NCI-H1694 treated with DMSO at 0.1 percent for 48 hours (cell line): ENCODE data around the gene CETP.
"Not testable (repeated sequence)": the region's sequence is repeated elsewhere in the genome, so short reads cannot be mapped to it uniquely, and the experiment has no call there.

Experiments used
- DNase-seq: peaks from one replicate; lab custom pipeline; 2025; lab: John Stamatoyannopoulos, UW

Gene CETP

GRCh38 chr16:56980792-56981724 lies 19.3 kb downstream of the CETP start:
- no peak for DNase-seq

GRCh38 chr16:56981729-56982271 lies 20.1 kb downstream of the CETP start:
- no peak for DNase-seq

GRCh38 chr16:56982695-56983094 lies 20.9 kb downstream of the CETP start:
- DNase-seq, result no peak

GRCh38 chr16:56983211-56983751 lies 21.5 kb downstream of the CETP start:
- no peak for DNase-seq

- no peak for DNase-seq
Observed at GRCh38 chr16:56984639-56985038, 22.9 kb downstream of the CETP start.

GRCh38 chr16:56985288-56985961 lies 23.7 kb downstream of the CETP start:
- no peak for DNase-seq

GRCh38 chr16:56985962-56986360 lies 24.2 kb downstream of the CETP start:
- no peak for DNase-seq

GRCh38 chr16:56986361-56986760 lies 24.6 kb downstream of the CETP start:
- no peak for DNase-seq

GRCh38 chr16:56986908-56987307 lies 25.2 kb downstream of the CETP start:
- DNase-seq, result not testable (repeated sequence)

GRCh38 chr16:56987692-56988091 lies 25.9 kb downstream of the CETP start:
- no peak for DNase-seq

GRCh38 chr16:56988161-56988947 lies 26.6 kb downstream of the CETP start:
- no peak for DNase-seq

GRCh38 chr16:56988948-56989945 lies 27.5 kb downstream of the CETP start, which contains the start of gene NLRC5:
NLRC5 (plus strand) TSS chr16:56989557; CDS start chr16:57020713, 31,156 bp downstream.
- peak; percentile 40 for DNase-seq

- DNase-seq, result no peak
Observed at GRCh38 chr16:56989988-56990387, 28.2 kb downstream of the CETP start.

GRCh38 chr16:56990407-56991286 lies 28.9 kb downstream of the CETP start:
- no peak for DNase-seq

GRCh38 chr16:56992431-56992830 lies 30.7 kb downstream of the CETP start:
- not testable (repeated sequence) for DNase-seq

- DNase-seq, result no peak
Observed at GRCh38 chr16:56993204-56993603, 31.5 kb downstream of the CETP start.

GRCh38 chr16:56994311-56994710 lies 32.6 kb downstream of the CETP start:
- DNase-seq, result no peak

- no peak for DNase-seq
Observed at GRCh38 chr16:56995136-56995805, 33.5 kb downstream of the CETP start.

GRCh38 chr16:56997264-56997663 lies 35.5 kb downstream of the CETP start:
- DNase-seq, result no peak
